GM12892 (cell line): ENCODE data around the gene RNF103.
A peak's percentile ranks its signal among the peaks of the same experiment; 100 is the strongest.

Source experiments
- DNase-seq: peaks from one replicate; pipeline ENCODE4 v3.0.0; 2011; ENCODE audit not compliant: insufficient read length
- FAIRE-seq: peaks from 2 replicates; lab custom pipeline; 2011; peaks lifted over from hg19 to GRCh38; lab: Jason Lieb, UNC
- POLR2A ChIP-seq: IDR thresholded peaks from 2 replicates; pipeline ENCODE4 v1.6.1; 2011; ENCODE audit warnings: low read depth, low read length, control low read depth
- POLR2AphosphoS5 ChIP-seq: IDR thresholded peaks from 2 replicates; pipeline ENCODE4 v1.6.1; 2011; ENCODE audit warnings: low read depth, low read length, control low read depth
- TAF1 ChIP-seq: IDR thresholded peaks from 2 replicates; pipeline ENCODE4 v1.6.1; 2011; ENCODE audit warnings: low read depth, mild to moderate bottlenecking, control low read depth, low read length, borderline replicate concordance

RNF103 gene

GRCh38 chr2:86623043-86623493 lies 597 bp downstream of the RNF103 start:
- FAIRE-seq = no peak
- peak; percentile 9; the same call in 1 of the 2 replicates for TF ChIP-seq TAF1
- peak; percentile 59; the same call in 1 of the 2 replicates for TF ChIP-seq POLR2A
- no peak for TF ChIP-seq POLR2AphosphoS5
- DNase-seq = peak; percentile 42

GRCh38 chr2:86622519-86623042 lies 1.1 kb downstream of the RNF103 start:
- DNase-seq = no peak
- TF ChIP-seq POLR2A (no peak), TAF1 (no peak), POLR2AphosphoS5 (no peak)
- peak; percentile 74 for FAIRE-seq

GRCh38 chr2:86621280-86621943 lies 2.3 kb downstream of the RNF103 start:
- DNase-seq (no peak), FAIRE-seq (no peak)
- no peak for TF ChIP-seq POLR2AphosphoS5
- TF ChIP-seq TAF1 = no peak
- no peak for TF ChIP-seq POLR2A

- FAIRE-seq (no peak), DNase-seq (no peak)
- TF ChIP-seq POLR2A (no peak), TAF1 (no peak), POLR2AphosphoS5 (no peak)
Observed at GRCh38 chr2:86617738-86618137, 5.9 kb downstream of the RNF103 start.

- no peak for DNase-seq
- FAIRE-seq = peak; percentile 44
- TF ChIP-seq TAF1 (no peak), POLR2AphosphoS5 (no peak), POLR2A (no peak)
Observed at GRCh38 chr2:86617153-86617552, 6.5 kb downstream of the RNF103 start.

GRCh38 chr2:86616502-86616901 lies 7.2 kb downstream of the RNF103 start:
- DNase-seq (no peak), FAIRE-seq (no peak)
- TF ChIP-seq POLR2AphosphoS5 = no peak
- no peak for TF ChIP-seq POLR2A
- no peak for TF ChIP-seq TAF1

- DNase-seq (no peak), FAIRE-seq (no peak)
- no peak for TF ChIP-seq POLR2AphosphoS5
Observed at GRCh38 chr2:86615596-86615995, 8.1 kb downstream of the RNF103 start.

- TF ChIP-seq POLR2AphosphoS5 = no peak
- TF ChIP-seq TAF1 = no peak
- no peak for TF ChIP-seq POLR2A
- FAIRE-seq = no peak
- DNase-seq = no peak
Observed at GRCh38 chr2:86613515-86613914, 10.2 kb downstream of the RNF103 start.

- TF ChIP-seq POLR2AphosphoS5 (no peak), TAF1 (no peak), POLR2A (no peak)
- FAIRE-seq (no peak), DNase-seq (no peak)
Observed at GRCh38 chr2:86610871-86611270, 12.8 kb downstream of the RNF103 start.

GRCh38 chr2:86608832-86609410 lies 14.7 kb downstream of the RNF103 start:
- TF ChIP-seq POLR2AphosphoS5 (no peak), TAF1 (no peak), POLR2A (no peak)
- FAIRE-seq (no peak), DNase-seq (no peak)

- FAIRE-seq = no peak
- TF ChIP-seq POLR2AphosphoS5 = no peak
- no peak for TF ChIP-seq POLR2A
- TF ChIP-seq TAF1 = no peak
- no peak for DNase-seq
Observed at GRCh38 chr2:86603905-86604304, 19.8 kb downstream of the RNF103 start.

- DNase-seq = no peak
- TF ChIP-seq POLR2A (no peak), TAF1 (no peak), POLR2AphosphoS5 (no peak)
- no peak for FAIRE-seq
Observed at GRCh38 chr2:86598966-86599365, 24.7 kb downstream of the RNF103 start.
